Superior temporal gyrus (tissue), 1 donor: ENCODE data around the gene PRG2.
"Not testable (repeated sequence)": the region's sequence is repeated elsewhere in the genome, so short reads cannot be mapped to it uniquely, and the experiment has no call there.

Experiments used
- DNase-seq: peaks from one replicate; pipeline ENCODE4 v3.0.0-alpha.2; 2016; ENCODE audit errors: extremely low spot score

PRG2 gene

DNA sequence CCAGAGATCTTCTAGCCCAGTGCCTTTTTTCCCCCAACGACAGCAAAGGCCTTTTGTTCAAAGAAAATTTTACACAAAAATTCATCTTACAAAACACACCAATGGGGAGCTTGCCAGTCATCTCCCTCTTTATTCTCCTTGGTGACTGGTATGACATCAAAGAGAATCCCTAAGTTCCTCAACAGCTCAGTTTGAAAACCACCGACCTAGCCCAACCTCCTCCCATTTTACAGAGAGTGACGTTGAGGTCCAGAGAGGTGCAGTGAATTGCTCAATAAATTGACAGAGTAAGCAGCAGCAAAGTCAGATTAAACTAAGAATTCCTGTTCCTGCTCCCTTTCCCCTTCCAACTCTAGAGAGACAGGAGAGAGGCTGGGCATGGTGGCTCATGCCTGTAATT is 28.7 kb upstream of the PRG2 start:
- no peak for DNase-seq

- no peak for DNase-seq
Measured at GRCh38 chr11:57418131-57418530, 27.7 kb upstream of the PRG2 start.

- DNase-seq = no peak
Measured at GRCh38 chr11:57417056-57417455, 26.6 kb upstream of the PRG2 start.

DNA sequence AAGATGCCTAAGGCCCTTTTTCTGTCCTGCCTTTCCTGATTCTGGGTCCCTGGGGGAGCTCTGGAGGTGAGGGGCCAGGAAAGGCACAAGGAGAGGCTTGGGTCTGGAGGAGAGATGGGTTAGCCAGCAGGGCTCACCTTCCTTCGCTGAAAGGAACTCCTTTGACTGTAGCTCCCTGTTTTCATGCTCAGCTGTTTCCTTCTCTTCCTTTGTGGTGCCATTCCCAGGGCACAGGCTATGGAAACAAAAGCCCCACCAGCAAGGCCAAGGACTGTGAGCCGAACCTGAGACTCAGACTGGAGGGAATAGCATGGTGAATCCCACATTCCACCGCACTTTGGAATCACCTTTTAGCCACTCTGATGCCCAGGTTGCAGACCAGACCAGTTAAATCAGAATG is 26.0 kb upstream of the PRG2 start:
- DNase-seq = no peak

DNA sequence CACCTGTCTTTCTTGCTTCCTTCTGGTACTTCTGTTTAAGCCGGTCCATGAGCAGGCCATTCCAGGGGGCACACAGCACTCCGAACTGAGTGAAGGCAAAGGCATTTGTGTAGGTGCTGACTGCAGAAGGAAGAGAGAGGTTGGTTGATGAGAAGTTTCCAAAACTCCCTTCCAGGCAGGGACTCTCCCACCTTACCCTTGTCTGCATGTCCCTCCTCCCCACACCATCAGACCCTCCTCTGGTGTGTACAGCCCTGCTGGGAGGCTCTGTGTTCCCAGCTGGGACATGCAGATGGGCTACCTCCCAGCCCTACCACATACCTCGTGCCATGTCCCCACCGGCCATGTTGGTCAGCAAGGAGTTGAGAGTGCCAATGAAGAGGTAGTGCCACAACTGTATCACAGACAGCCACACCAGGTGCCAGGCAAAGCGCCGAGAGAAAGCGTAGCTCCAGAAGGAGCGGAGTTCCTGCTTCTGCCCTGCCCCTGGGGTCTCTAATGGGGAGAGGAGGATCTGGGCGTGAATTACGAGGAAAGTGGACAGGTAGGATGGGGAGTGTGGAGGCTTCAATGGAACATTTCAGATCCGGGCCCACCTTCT is 24.3 kb upstream of the PRG2 start:
- no peak for DNase-seq

- DNase-seq = no peak
Measured at GRCh38 chr11:57413681-57414080, 23.2 kb upstream of the PRG2 start.

GRCh38 chr11:57410287-57410686 is 19.8 kb upstream of the PRG2 start:
- no peak for DNase-seq

- DNase-seq = no peak
Measured at GRCh38 chr11:57409321-57410100, 19.1 kb upstream of the PRG2 start.

- no peak for DNase-seq
Measured at GRCh38 chr11:57408771-57409170, 18.3 kb upstream of the PRG2 start.

DNA sequence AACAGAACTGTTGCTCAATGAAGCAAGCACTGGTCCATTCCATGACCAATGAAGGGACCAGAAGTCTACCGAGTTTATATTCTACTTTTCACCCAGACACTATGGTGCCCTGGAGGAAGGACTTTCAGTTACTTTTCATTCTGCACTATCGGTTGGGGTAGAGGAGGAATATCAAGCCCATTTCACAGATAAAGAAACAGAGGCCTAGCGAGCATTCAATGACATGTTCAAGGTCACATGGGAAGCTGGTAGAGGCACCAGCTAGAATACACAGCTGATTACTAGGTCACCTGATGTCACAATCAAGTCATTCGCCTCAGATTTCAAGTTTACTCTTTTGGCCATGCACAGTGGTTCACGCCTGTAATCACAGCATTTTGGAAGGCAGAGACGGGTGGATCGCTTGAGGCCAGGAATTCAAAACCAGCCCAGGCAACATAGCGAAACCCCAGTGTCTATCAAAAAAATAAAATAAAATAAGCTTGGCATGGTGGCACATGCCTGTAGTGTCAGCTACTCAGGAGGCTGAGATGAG is 17.6 kb upstream of the PRG2 start:
- no peak for DNase-seq

DNA sequence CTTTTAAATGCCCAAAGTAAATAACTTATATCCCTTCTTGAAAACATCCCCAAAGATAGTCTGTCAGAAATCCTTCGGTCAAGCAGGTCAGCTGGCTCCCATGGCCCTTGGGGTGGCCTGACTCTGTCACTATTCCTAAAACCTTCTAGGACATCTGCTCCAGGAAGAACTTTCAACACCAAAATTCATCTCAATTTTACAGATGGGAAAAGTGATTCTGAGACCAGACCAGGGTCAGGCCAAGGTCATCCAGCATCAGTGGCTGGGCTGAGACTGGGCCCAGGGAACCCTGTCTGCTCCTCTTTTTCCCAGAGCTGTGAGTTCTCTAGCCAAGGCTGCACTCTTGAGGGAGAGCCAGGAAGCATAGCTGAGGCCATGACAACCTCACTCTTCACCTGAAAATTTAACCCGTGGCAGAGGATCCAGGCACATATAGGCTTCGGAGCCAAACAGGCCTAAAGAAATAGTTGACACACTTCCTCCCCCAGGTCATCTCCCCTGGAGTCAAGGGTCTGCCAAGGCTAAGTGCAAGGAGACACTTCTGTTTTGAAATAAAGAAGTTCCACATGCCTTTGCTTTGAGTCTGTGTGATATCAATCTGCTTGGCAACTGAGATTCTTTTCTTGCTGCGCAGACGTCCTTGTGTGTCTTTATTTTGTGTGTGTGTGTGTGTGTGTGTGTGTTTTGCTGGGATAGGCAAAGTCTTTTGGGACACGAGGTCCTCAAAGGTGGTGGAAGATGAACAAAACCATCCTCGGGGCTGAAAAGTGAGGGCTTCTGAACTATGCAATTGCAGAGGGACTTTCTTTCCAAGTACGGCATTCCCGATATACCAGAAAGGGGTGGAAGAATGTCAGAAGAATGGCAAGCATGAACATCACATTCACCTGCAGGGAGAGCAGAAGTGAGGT is 16.8 kb upstream of the PRG2 start:
- no peak for DNase-seq

DNA sequence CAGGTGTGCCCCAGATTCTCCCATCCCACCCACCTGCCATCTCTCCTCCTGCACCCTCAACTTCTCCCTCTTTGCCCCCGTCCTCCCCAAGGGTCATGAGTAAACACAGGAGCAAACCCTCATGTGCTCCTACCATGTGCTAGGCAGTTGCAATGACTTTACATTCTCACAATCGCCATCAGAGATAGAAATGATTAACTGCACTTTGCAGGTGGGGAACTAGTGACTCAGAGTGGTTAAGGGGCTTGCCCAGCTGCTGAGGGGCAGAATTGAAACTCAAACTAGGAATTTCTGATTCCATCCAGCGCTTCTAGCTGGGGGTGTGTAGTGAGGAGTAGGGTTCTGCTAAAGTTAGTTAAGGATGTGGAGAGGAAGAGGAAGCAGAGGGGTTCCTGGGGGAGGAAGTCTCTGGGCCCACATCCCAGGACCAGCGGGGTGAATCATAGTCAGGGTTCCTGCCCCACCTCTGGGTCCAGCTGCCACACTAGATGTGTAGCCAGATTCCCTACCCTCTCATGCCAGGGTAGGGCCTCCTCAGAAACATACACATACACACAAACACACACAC is 16.0 kb upstream of the PRG2 start:
- DNase-seq = no peak

DNA sequence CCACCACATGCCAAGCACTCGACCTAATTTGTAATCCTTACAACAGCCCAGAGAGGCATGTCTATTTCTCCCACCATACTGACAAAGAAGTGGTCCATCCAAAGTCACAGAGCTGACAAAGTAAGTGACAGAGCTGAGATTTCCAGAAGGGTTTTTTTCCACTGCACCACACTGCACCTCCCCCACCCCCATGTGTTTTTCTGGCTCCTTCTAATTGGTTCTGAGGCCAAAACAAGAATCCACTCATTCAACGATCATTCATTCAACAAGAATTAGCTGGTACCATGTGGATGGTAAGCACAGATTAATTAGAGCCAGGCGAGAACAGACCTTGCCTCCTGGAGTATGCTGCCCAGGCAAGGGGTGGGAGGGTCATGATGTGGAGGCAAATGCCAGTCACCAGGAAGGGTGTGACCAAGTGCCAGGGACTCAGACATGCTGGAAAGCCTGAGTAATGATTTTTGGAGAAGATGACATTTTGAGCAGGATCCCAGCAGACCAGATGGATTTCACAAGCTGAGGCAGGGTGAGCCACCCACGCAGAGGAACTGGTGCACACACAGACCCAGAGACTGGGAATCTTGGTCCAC is 14.9 kb upstream of the PRG2 start:
- DNase-seq = no peak

GRCh38 chr11:57403802-57404147 is 13.3 kb upstream of the PRG2 start:
- DNase-seq = no peak

DNA sequence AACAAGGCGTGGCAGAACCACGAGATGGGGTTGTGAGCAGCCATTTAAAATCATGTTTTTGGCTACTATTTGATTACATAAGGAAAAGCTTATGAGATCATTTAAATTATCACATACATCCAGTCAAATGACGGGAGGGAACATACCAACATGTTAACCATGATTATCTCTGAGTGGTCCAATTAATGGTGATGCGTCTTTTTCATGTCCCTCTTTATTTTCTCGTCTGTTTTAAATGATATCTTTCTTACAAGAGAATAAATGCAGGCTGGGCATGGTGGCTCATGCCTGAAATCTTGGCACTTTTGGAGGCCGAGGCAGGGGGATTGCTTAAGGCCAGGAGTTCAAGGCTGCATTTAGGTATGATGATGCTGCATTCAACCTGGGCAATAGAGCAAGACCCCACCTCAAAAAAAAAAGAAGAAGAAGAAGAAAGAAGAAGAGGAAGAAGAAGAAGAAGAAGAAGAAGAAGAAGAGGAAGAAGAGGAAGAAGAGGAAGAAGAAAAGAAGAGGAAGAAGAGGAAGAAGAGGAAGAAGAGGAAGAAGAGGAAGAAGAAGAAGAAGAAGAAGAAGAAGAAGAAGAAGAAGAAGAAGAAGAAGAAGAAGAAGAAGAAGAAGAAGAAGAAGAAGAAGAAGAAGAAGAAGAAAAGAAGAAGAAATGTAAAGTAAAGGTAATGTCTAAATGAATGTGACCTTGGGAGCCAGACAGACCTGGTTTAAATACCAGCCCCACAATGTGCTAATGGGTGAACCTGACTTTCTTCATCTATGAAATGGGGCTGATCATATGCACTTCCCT is 12.8 kb upstream of the PRG2 start:
- not testable (repeated sequence) for DNase-seq

DNA sequence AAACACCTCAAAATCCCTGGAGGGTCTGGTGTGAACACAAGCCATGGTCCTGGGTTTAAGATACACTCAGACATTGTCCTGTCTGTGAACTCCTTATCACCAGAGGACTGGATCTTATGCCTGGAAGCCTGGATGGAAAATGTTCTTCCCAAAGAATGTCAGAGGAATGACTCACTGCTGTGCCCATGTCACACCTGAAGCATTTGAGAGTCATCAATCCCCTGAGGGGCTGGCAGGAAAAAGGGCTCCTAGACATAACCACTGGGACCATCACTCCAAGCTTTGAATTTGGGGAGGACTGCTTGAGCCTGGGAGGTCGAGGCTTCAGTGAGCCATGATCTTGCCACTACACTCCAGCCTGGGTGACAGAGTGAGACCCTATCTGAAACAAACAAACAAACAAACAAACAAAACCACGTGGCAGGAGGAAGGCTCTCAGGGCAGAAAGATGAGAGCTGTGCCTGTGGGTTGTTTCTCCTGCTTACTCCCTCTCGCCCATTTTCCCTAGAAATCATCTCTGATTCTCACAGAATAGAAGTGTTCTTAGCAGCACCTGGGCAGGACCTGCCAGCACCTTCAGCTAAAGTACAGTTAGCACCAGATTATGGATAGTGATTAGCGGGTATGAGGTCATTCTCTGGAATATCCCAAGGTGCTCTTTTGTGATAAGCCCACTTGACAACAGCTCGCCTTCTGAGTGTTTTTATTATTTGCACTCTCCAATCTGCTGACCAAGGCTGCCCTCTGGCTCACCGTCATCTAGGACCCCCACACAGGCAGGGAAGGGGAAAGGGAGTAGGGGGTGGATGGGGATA is 11.9 kb upstream of the PRG2 start:
- DNase-seq = no peak

DNA sequence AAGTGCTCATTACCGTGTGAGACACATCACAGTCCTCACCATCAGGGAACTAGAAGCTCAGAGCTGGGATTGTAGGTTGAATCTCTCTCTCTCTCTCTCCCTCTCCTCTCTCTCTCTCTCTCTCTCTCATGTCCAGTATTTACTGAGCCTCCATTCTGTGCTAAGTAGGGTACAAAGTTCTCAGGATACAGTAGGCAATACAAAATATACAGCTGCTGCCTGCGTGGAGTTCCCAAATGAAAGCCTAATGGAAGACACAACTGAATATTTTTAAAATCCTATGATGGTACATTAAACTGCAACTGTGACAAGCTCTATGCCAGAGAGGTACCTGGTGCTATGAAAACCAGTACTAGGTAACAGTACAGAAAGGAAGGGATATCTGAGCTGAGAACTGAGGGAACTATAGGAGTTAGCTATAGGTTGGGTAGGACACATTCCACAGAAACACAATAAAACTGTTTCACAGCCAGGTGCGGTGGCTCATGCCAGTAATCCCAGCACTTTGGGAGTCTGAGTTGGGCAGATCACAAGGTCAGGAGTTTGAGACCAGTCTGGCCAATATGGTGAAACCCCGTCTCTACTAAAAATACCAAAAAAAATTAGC is 9.6 kb upstream of the PRG2 start:
- no peak for DNase-seq

- no peak for DNase-seq
Measured at GRCh38 chr11:57399221-57399620, 8.8 kb upstream of the PRG2 start.

DNA sequence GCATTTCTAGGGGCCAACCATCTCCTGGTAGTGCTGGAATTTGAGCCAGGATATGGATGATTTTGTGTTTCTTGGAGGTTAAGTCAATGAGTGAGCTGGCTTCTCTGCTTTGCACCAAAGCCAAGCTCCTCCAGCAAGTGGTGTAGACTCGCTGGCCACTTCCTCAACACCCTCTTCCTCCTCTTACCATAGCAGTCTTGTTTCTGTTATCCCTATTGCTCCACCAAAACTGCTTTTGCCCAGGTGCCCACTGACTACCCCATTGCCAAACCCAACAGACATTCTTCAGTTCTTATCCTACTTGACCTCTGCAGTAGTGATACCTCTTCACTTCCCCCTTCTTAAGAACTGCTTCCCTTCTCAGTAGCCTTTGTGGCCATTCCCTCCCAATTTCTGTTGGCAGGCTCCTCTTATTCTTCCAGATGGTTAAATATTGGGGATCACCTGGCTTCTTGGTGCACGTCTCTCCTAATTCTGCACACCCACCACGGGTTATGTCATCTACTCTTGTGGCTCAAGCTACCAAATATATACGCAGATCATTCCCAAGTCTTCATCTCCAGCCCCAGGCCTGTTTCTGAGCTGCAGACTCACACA is 7.0 kb upstream of the PRG2 start:
- DNase-seq = no peak
